Activated CD8-positive, alpha-beta memory T cell treated with anti-CD3 and anti-CD28 coated beads, Interleukin-2, amount 10 ng/mL, durations not matched to agents 7 days and 5 days (primary cell): ENCODE data around the gene RDH16. TPM values are rescaled to one million over a fixed set of nuclear protein-coding genes. Genes with fewer than 3 reads are reported as not detected.
A peak's percentile ranks its signal among the peaks of the same experiment; 100 is the strongest.

Experiments
- ATAC-seq: fragments of 150-1000 bp; cut with Tn5 transposase; one replicate; pipeline ENCODE4 v1.10.0; 2021; ENCODE audit warnings: moderate library complexity
- CTCF ChIA-PET: fragments of 350-600 bp; sonication (Branson Sonifier 250); formaldehyde crosslinking; loops from one replicate; lab custom pipeline; 2021; ENCODE audit warnings: antibody characterized with exemption; lab: Charles Lee
- DNase-seq: peaks from one replicate; pipeline ENCODE4 v3.0.0-alpha.2; 2020
- H3K27ac Mint-ChIP-seq: one replicate; pipeline ENCODE4 v1.8.0; 2021; ENCODE audit warnings: mild to moderate bottlenecking, mixed read lengths
- H3K27me3 Mint-ChIP-seq: one replicate; pipeline ENCODE4 v1.8.0; 2021; ENCODE audit warnings: mixed read lengths
- H3K36me3 Mint-ChIP-seq: one replicate; pipeline ENCODE4 v1.8.0; 2021; ENCODE audit warnings: mild to moderate bottlenecking, mixed read lengths
- H3K4me1 Mint-ChIP-seq: one replicate; pipeline ENCODE4 v1.8.0; 2021; ENCODE audit warnings: mixed read lengths
- H3K4me3 Mint-ChIP-seq: one replicate; pipeline ENCODE4 v1.8.0; 2021; ENCODE audit warnings: mild to moderate bottlenecking, moderate library complexity, mixed read lengths
- H3K9me3 Mint-ChIP-seq: one replicate; pipeline ENCODE4 v1.8.0; 2022; ENCODE audit warnings: low read depth, mixed read lengths
- total RNA-seq, 2 experiments: library from RNA; stranded (reverse); gene quantifications; one replicate each; pipeline ENCODE4 v1.2.3, GENCODE V29; 2021

The RDH16 gene, protein sequence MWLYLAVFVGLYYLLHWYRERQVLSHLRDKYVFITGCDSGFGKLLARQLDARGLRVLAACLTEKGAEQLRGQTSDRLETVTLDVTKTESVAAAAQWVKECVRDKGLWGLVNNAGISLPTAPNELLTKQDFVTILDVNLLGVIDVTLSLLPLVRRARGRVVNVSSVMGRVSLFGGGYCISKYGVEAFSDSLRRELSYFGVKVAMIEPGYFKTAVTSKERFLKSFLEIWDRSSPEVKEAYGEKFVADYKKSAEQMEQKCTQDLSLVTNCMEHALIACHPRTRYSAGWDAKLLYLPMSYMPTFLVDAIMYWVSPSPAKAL
- under 1 TPM; 0.35 to 0.91 TPM for total RNA-seq

- H3K27me3 Mint-ChIP-seq, result peaks cover 18% of the 10 kb centered on the region
- H3K9me3 Mint-ChIP-seq, result no peaks in the 10 kb centered on the region
- no peaks in the 10 kb centered on the region for H3K4me1 Mint-ChIP-seq
- H3K4me3 Mint-ChIP-seq, result no peak within 1 kb of the TSS
- peaks cover 2% of the 10 kb centered on the region for H3K36me3 Mint-ChIP-seq
- no peak for ATAC-seq
- H3K27ac Mint-ChIP-seq, result no peak within 1 kb of the TSS
- CTCF ChIA-PET, result no interaction called here
- no peak for DNase-seq
Measured at GRCh38 chr12:56957229-56958052, at the start of gene RDH16. TSS of gene RDH16 (minus strand) at chr12:56957608. CDS start at chr12:56957462, 146 bp downstream.

DNA sequence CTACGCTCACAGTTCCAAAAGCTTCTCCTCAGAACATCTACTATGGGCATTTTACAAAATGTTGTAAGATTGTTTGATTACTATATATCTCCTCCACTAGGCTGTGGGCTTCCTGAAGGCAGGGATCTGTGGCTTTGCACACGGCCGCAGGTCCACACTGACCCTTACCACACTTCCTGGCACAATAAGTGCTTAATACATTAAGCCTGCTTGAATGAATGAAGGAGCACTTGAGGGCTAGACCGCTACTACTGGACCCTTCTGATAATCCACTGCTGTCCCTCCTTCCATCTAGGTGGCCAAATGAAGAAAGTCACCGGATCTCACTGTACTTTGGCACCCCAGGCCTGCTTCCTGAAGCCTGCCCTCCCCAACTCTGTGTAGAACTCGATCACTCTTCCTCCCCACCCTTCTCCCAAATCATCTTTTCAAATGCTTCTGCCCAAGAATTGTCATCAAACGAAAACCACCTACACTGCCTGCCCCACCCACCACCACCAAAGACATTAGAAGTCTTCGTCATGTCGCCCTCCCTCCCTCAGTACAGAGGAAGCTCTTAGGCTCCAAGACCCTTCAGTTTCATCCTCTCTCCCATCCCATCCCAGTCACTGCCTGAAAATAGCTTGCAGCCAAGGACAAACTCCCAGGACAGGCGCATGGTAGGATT is 49.5 kb upstream of the RDH16 start:
- DNase-seq (no peak), ATAC-seq (no peak)
- H3K4me1 Mint-ChIP-seq, result peaks cover 35% of the 10 kb centered on the region
- peak overlapping the region; percentile 82 for H3K27ac Mint-ChIP-seq
- no peaks in the 10 kb centered on the region for H3K27me3 Mint-ChIP-seq
- peaks cover 20% of the 10 kb centered on the region for H3K36me3 Mint-ChIP-seq
- H3K9me3 Mint-ChIP-seq, result no peaks in the 10 kb centered on the region
- CTCF ChIA-PET, result interaction anchor here (0.8 to 8.6 kb wide), 15 partner anchors 11 to 176 kb away, joined by 3 to 88 read pairs (median 8); partner anchors contain the start of genes STAT6 and TAC3
- peak overlapping the region; percentile 74 for H3K4me3 Mint-ChIP-seq

DNA sequence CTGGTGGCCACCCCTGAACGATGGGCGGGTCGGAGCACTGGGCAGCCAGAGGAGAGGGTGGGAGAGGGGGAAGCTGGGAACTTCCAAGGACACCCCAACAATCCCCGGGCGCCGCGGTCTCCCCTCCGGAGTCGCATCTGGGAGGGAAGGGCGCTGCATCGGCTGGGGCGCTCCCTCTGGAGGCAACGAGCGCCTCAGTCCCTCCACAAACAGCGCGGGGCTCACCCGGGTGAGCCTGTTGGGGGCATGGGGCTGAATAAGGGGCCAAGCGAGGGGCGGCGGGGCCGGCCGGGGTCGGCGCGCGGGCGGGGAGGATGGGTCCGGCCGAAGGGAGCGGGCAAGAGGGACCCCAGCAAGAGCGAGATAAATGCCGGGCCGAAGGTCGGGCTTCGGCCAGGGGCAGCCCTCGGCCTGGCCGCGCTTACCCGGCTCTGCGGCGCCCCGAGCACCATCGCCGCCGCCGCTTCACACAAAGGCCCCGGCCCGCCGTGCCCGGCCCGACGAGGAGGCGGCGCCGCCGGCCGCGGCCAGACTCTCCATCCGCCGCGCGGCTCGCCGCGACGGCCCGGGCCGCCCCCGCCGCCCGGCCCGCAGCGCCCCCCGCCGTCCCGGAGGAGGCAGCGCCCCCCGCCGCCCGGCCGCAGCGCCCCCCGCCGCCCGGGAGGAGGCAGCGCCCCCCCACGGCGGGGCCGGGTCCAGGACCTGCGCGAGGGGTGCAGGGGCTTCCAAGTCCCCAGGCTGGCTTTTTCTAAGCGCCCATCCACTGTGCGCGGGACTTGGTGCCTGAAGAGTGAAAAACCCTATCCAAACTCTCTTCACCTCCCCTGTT is 48.8 kb upstream of the RDH16 start, which contains the start of gene ZBTB39:
Gene ZBTB39 (minus strand): TSS at position 567 of the 829 bp plus-strand sequence. CDS start 1,629 bp downstream, outside the sequence.
- DNase-seq (peak; percentile 70), ATAC-seq (peak; percentile 82)
- peaks cover 34% of the 10 kb centered on the region for H3K4me1 Mint-ChIP-seq
- peaks cover 22% of the 10 kb centered on the region for H3K36me3 Mint-ChIP-seq
- CTCF ChIA-PET, result interaction anchor here (0.9 to 8.6 kb wide), 21 partner anchors 12 to 250 kb away, joined by 3 to 107 read pairs (median 8); partner anchors contain the start of genes HSD17B6, NEMP1, PRIM1 and STAT6
- H3K27me3 Mint-ChIP-seq, result no peaks in the 10 kb centered on the region
- peak within 1 kb of the TSS; percentile 81 for H3K4me3 Mint-ChIP-seq
- peak within 1 kb of the TSS; percentile 82 for H3K27ac Mint-ChIP-seq
- H3K9me3 Mint-ChIP-seq, result no peaks in the 10 kb centered on the region

GRCh38 chr12:57004651-57005050 is 47.2 kb upstream of the RDH16 start:
- Mint-ChIP-seq H3K9me3 (no peaks in the 10 kb centered on the region), H3K4me1 (peaks cover 45% of the 10 kb centered on the region), H3K27ac (no peak overlapping the region), H3K4me3 (peak overlapping the region; percentile 81), H3K27me3 (no peaks in the 10 kb centered on the region), H3K36me3 (peaks cover 25% of the 10 kb centered on the region)
- CTCF ChIA-PET, result interaction anchor here (0.7 to 8.6 kb wide), 20 partner anchors 10 to 320 kb away, joined by 3 to 107 read pairs (median 6); partner anchors contain the start of genes HSD17B6, PRIM1, STAT6 and TAC3
- no peak for ATAC-seq
- no peak for DNase-seq

DNA sequence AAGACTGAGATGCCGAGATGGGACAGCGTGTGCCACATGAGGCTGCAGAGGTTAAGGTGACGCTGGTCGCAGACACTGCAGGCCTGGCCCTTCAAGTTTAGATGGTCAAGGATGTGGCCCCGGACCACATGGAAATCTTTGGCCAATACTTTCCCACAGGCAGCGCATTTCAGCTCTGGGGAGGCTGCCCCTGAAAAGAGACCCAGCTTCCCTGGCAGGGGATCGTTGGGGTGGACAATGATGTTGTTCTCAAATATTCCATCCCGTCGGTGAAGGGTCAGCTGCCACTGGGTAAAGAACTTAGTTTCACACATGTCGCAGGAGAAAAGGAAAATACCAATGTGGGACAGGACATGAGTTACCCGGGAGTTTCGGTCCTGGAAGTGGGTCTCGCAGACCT is 46.0 kb upstream of the RDH16 start:
- Mint-ChIP-seq H3K4me3 (no peak overlapping the region), H3K36me3 (peaks cover 25% of the 10 kb centered on the region), H3K27me3 (no peaks in the 10 kb centered on the region), H3K27ac (no peak overlapping the region), H3K9me3 (no peaks in the 10 kb centered on the region), H3K4me1 (peaks cover 57% of the 10 kb centered on the region)
- DNase-seq, result no peak
- no peak for ATAC-seq
- CTCF ChIA-PET, result interaction anchor here (1.0 to 8.6 kb wide), 11 partner anchors 15 to 247 kb away, joined by 3 to 107 read pairs (median 15); partner anchors contain the start of genes MYO1A, PRIM1 and STAT6

GRCh38 chr12:57001448-57001906 is 44.1 kb upstream of the RDH16 start:
- ATAC-seq (peak; percentile 35), DNase-seq (peak; percentile 82)
- Mint-ChIP-seq H3K9me3 (no peaks in the 10 kb centered on the region), H3K36me3 (peaks cover 25% of the 10 kb centered on the region), H3K27me3 (no peaks in the 10 kb centered on the region), H3K4me1 (peaks cover 49% of the 10 kb centered on the region), H3K4me3 (no peak overlapping the region), H3K27ac (no peak overlapping the region)
- CTCF ChIA-PET, result interaction anchor here (0.7 to 7.9 kb wide), 43 partner anchors 9 to 487 kb away, joined by 3 to 107 read pairs (median 4); partner anchors contain the start of genes HSD17B6, LRP1, MYO1A and NACA

GRCh38 chr12:57000393-57000792 is 43.0 kb upstream of the RDH16 start:
- no peaks in the 10 kb centered on the region for H3K27me3 Mint-ChIP-seq
- CTCF ChIA-PET, result interaction anchor here (0.6 to 7.9 kb wide), 11 partner anchors 9 to 244 kb away, joined by 3 to 107 read pairs (median 10); partner anchors contain the start of genes MYO1A, PRIM1 and STAT6
- H3K36me3 Mint-ChIP-seq, result peaks cover 25% of the 10 kb centered on the region
- ATAC-seq, result no peak
- H3K4me3 Mint-ChIP-seq, result no peak overlapping the region
- H3K27ac Mint-ChIP-seq, result peak overlapping the region; percentile 87
- H3K4me1 Mint-ChIP-seq, result peaks cover 45% of the 10 kb centered on the region
- no peak for DNase-seq
- no peaks in the 10 kb centered on the region for H3K9me3 Mint-ChIP-seq

DNA sequence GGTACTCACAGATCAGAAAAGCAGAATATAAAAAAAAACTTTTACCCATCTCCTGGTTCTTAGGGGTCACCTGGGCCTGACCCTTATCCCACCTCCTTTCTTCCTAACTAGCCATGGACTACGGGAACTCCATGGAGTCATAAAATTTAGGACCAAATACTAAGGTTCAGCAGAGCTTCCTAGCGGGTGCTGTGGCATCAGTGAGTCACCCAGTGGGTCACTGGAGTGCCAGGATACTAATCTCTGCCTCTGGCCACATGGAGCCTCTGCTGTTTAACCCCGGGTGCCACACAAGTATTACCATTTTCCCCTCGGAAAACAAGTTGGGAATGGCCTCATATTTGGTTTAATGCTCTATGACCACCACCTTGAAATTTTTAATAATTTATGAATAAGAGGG is 42.0 kb upstream of the RDH16 start:
- no peaks in the 10 kb centered on the region for H3K27me3 Mint-ChIP-seq
- CTCF ChIA-PET, result interaction anchor here (1.1 to 7.9 kb wide), 8 partner anchors 9 to 243 kb away, joined by 3 to 107 read pairs (median 16); partner anchors contain the start of genes PRIM1 and STAT6
- no peak for ATAC-seq
- no peak for DNase-seq
- H3K36me3 Mint-ChIP-seq, result peaks cover 25% of the 10 kb centered on the region
- no peak overlapping the region for H3K4me3 Mint-ChIP-seq
- H3K27ac Mint-ChIP-seq, result peak overlapping the region; percentile 87
- H3K9me3 Mint-ChIP-seq, result no peaks in the 10 kb centered on the region
- H3K4me1 Mint-ChIP-seq, result peaks cover 37% of the 10 kb centered on the region

- peak; percentile 88 for ATAC-seq
- Mint-ChIP-seq H3K4me3 (peak overlapping the region; percentile 22), H3K9me3 (no peaks in the 10 kb centered on the region), H3K36me3 (peaks cover 20% of the 10 kb centered on the region), H3K27ac (peak overlapping the region; percentile 87), H3K27me3 (no peaks in the 10 kb centered on the region), H3K4me1 (peaks cover 37% of the 10 kb centered on the region)
- peak; percentile 77 for DNase-seq
- CTCF ChIA-PET, result interaction anchor here (1.1 to 7.9 kb wide), 7 partner anchors 9 to 243 kb away, joined by 3 to 107 read pairs (median 15); partner anchors contain the start of genes PRIM1 and STAT6
Measured at GRCh38 chr12:56998981-56999380, 41.6 kb upstream of the RDH16 start.

DNA sequence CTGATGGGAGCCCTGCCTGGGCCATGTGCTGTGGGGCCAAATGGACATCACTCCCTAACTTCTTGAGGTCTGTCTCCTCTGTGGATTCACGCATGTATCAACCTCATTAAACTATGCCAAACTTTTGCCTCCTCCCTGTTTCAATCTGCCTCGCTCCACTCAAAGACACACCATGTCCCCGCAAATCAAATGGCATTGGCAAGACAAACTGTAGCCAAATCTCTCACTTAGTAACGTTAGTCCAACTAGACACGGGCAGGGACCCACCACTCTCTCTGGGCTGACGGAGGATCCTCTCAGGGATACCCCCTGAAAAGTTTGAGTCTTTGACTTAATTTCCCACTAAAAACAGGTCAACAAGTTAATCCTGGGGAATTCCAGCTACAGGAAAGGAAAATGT is 40.9 kb upstream of the RDH16 start:
- no peak for DNase-seq
- Mint-ChIP-seq H3K27me3 (no peaks in the 10 kb centered on the region), H3K4me3 (no peak overlapping the region), H3K27ac (peak overlapping the region; percentile 87), H3K36me3 (peaks cover 13% of the 10 kb centered on the region), H3K9me3 (no peaks in the 10 kb centered on the region), H3K4me1 (peaks cover 37% of the 10 kb centered on the region)
- ATAC-seq, result no peak
- CTCF ChIA-PET, result interaction anchor here (0.6 to 7.9 kb wide), 7 partner anchors 10 to 252 kb away, joined by 3 to 107 read pairs (median 15); partner anchors contain the start of genes PRIM1 and STAT6

DNA sequence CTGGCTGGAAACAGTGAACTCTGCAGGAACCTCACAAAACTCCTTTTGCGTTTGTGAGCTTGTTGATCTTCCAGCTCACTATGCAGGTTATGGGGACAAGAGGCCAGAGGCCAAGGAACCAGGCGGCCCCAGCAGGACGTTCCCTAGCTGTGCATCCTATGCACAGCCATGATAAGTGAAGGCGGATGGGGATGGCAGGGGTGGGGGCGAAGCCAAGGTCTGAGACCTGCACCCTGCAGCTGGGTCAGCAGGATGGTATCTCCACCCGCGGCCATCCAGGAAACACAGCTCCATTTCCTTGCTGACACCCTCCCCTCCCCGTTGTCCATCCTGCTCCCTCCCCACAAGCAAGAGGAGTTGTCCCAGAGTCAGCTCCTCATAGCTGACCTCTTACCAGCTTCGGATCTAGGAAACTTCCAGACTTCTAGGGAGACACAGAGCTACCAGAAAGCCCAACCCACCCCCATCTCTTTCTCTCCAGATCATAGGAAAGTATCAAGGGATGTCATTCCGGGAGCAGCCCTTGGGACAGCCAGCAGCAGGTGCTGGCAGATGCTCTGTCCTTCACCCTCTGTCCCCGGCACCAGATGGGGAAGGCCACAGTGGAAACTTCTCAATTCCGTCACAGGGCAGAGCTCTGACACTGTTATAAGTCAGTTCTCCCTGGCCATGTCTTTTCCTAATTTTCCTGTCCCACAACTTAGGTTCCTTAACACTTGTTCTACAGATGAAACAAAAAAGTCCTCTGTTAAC is 39.6 kb upstream of the RDH16 start:
- peaks cover 37% of the 10 kb centered on the region for H3K4me1 Mint-ChIP-seq
- H3K9me3 Mint-ChIP-seq, result no peaks in the 10 kb centered on the region
- H3K36me3 Mint-ChIP-seq, result peaks cover 5% of the 10 kb centered on the region
- no peak overlapping the region for H3K27ac Mint-ChIP-seq
- CTCF ChIA-PET, result interaction anchor here (1.2 to 2.1 kb wide), 3 partner anchors 10 to 240 kb away, joined by 3 to 15 read pairs (median 5); no protein-coding TSS in a partner anchor
- no peak overlapping the region for H3K4me3 Mint-ChIP-seq
- ATAC-seq, result no peak
- no peaks in the 10 kb centered on the region for H3K27me3 Mint-ChIP-seq
- DNase-seq, result no peak
